Endothelial cell of umbilical vein (primary cell): ENCODE results near the gene TFPI2. TPM values are rescaled to one million over a fixed set of nuclear protein-coding genes. Genes with fewer than 3 reads are reported as not detected.
A peak's percentile ranks its signal among the peaks of the same experiment; 100 is the strongest.

Experiments
- BruUV-seq: library from RNA; stranded (reverse); fragments of 400-500 nt; replicated peaks from 2 replicates; lab custom pipeline; 2021; lab: Mats Ljungman, UMichigan
- CTCF ChIA-PET: fragments of 300-600, 350-600 bp; sonication (Branson Sonifier 250); formaldehyde crosslinking; loops from one replicate; lab custom pipeline; 2021; ENCODE audit warnings: antibody characterized with exemption, inconsistent platforms; lab: Charles Lee
- POLR2A ChIA-PET: fragments of 300-600, 350-600 bp; sonication (Branson Sonifier 250); formaldehyde crosslinking; loops from one replicate; lab custom pipeline; 2021; ENCODE audit warnings: antibody characterized with exemption, inconsistent platforms; lab: Charles Lee
- DNase-seq: peaks from one replicate; pipeline ENCODE4 v3.0.0-alpha.2; 2011; ENCODE audit warnings: low read depth, low spot score
- FAIRE-seq: peaks from 2 replicates; lab custom pipeline; 2011; peaks lifted over from hg19 to GRCh38; lab: Jason Lieb, UNC
- H2AFZ ChIP-seq: 2 replicates; pipeline ENCODE4 v1.6.0; 2012; ENCODE audit warnings: low read depth, low read length, control low read depth, inconsistent platforms
- H3K27ac ChIP-seq: 2 replicates; pipeline ENCODE4 v1.5.1; 2011; ENCODE audit warnings: low read depth, mild to moderate bottlenecking, control low read depth, low read length, moderate library complexity; ENCODE audit not compliant: insufficient read depth
- H3K27me3 ChIP-seq, 2 experiments: 2 replicates each; pipeline versions ENCODE4 v1.6.0 to v1.6.1; 2011; ENCODE audit warnings: low read length in 2 of 2, mixed read lengths in 1 of 2; ENCODE audit not compliant: control insufficient read depth in 2 of 2, insufficient read depth in 2 of 2
- H3K36me3 ChIP-seq, 2 experiments: 2 replicates in 1 of 2; 3 replicates in 1 of 2; pipeline ENCODE4 v1.5.1; 2011; ENCODE audit warnings: low read length in 2 of 2, mild to moderate bottlenecking in 1 of 2, moderate library complexity in 1 of 2; ENCODE audit not compliant: control insufficient read depth in 2 of 2, insufficient read depth in 2 of 2; ENCODE audit errors: extremely low read depth in 1 of 2
- H3K4me1 ChIP-seq: 3 replicates; pipeline ENCODE4 v1.5.1; 2011; ENCODE audit warnings: mild to moderate bottlenecking, low read length; ENCODE audit not compliant: control insufficient read depth, insufficient read depth; ENCODE audit errors: extremely low read depth
- H3K4me2 ChIP-seq: 2 replicates; pipeline ENCODE4 v1.6.1; 2011; ENCODE audit warnings: low read length, control low read depth, mixed read lengths; ENCODE audit not compliant: insufficient read depth
- H3K4me3 ChIP-seq, 3 experiments: fragments of 200-600 bp in 1 of 3; sonication (generic), shearing (Covaris generic) in 1 of 3; replicated peaks in 1 of 3; 2 replicates each; pipeline ENCODE4 v1.5.1; 2011 to 2016; ENCODE audit warnings: control low read depth in 3 of 3, low read length in 3 of 3, mild to moderate bottlenecking in 2 of 3, inconsistent platforms in 1 of 3, low read depth in 1 of 3, moderate library complexity in 1 of 3; ENCODE audit not compliant: insufficient read depth in 1 of 3
- H3K79me2 ChIP-seq: 2 replicates; pipeline ENCODE4 v1.6.0; 2012; ENCODE audit warnings: low read length, inconsistent platforms; ENCODE audit not compliant: control insufficient read depth, insufficient read depth
- H3K9ac ChIP-seq: replicated peaks from 2 replicates; pipeline ENCODE3; 2011; ENCODE audit warnings: low read length, control low read depth; ENCODE audit not compliant: insufficient read depth; ENCODE audit errors: extremely low read depth
- H3K9me1 ChIP-seq: replicated peaks from 3 replicates; pipeline ENCODE4 v1.6.0; 2011; ENCODE audit warnings: mild to moderate bottlenecking, low read length; ENCODE audit not compliant: control insufficient read depth, insufficient read depth; ENCODE audit errors: extremely low read depth
- H3K9me3 ChIP-seq: replicated peaks from 2 replicates; pipeline ENCODE4 v1.5.1; 2012; ENCODE audit warnings: low read length, inconsistent platforms; ENCODE audit not compliant: control insufficient read depth, insufficient read depth
- H4K20me1 ChIP-seq: replicated peaks from 2 replicates; pipeline ENCODE3; 2011; ENCODE audit warnings: mild to moderate bottlenecking, low read length; ENCODE audit not compliant: control insufficient read depth, insufficient read depth; ENCODE audit errors: extremely low read depth
- CTCF ChIP-seq, 2 donors: IDR thresholded peaks; 1 replicate in 1 of 2; 2 replicates in 1 of 2; pipeline ENCODE4 v1.5.1; 2011; ENCODE audit warnings: low read length in 2 of 2, mild to moderate bottlenecking in 2 of 2, moderate library complexity in 2 of 2, control low read depth in 1 of 2, inconsistent platforms in 1 of 2, low read depth in 1 of 2; ENCODE audit not compliant: insufficient read depth in 1 of 2; ENCODE audit errors: extremely low read depth in 1 of 2
- EZH2 ChIP-seq: IDR thresholded peaks from 2 replicates; pipeline ENCODE4 v1.6.1; 2012; ENCODE audit warnings: borderline replicate concordance, low read depth, mild to moderate bottlenecking, moderate library complexity, low read length, inconsistent platforms; ENCODE audit not compliant: severe bottlenecking
- FOS ChIP-seq: IDR thresholded peaks from 2 replicates; pipeline ENCODE4 v1.6.1; 2011; ENCODE audit warnings: mild to moderate bottlenecking, low read length, moderate library complexity, borderline replicate concordance; ENCODE audit not compliant: insufficient read depth
- GATA2 ChIP-seq: IDR thresholded peaks from 2 replicates; pipeline ENCODE4 v1.7.0; 2011; ENCODE audit warnings: low read depth, mild to moderate bottlenecking, moderate library complexity, mixed read lengths, low read length; ENCODE audit not compliant: insufficient read length, insufficient read depth
- JUN ChIP-seq: IDR thresholded peaks from 2 replicates; pipeline ENCODE4 v1.6.1; 2011; ENCODE audit warnings: borderline replicate concordance, low read depth; ENCODE audit not compliant: insufficient read length, insufficient read depth
- MAX ChIP-seq: IDR thresholded peaks from 2 replicates; pipeline ENCODE4 v1.6.1; 2011; ENCODE audit not compliant: insufficient read depth, insufficient read length
- MYC ChIP-seq: IDR thresholded peaks from one replicate; pipeline ENCODE4 v1.6.1; 2011; ENCODE audit warnings: mild to moderate bottlenecking, low read depth, low read length
- POLR2A ChIP-seq: IDR thresholded peaks from 2 replicates; pipeline ENCODE4 v1.6.1; 2012; ENCODE audit warnings: low read depth, mild to moderate bottlenecking, control low read depth, low read length
- dilution Hi-C: fragments of 300-500 bp; cut with MboI; formaldehyde crosslinking; loops from one replicate; pipeline ENCODE4 v1.15.0; 2019; ENCODE audit warnings: low sequenced_read_pairs; ENCODE audit not compliant: extremely low pct_ligation_motif_present
- intact Hi-C: fragments of 100-400 bp; cut with micrococcal nuclease; formaldehyde crosslinking; loops from one replicate; pipeline ENCODE4 v1.10.0; 2022
- polyA plus RNA-seq, 4 experiments: library from polyadenylated mRNA; depleted of rRNA in 3 of 4; stranded (reverse) in 3 of 4; unstranded in 1 of 4; fragments of >200 nt; gene quantifications; 2 replicates each; pipeline versions ENCODE4 v1.2.1 to v1.2.3, GENCODE V29; 2011 to 2012; ENCODE audit warnings: missing spikeins in 1 of 4
- total RNA-seq: library from RNA; stranded (reverse); gene quantifications from 2 replicates; pipeline ENCODE4 v1.2.3, GENCODE V29; 2021

TFPI2 gene
- total and polyA plus RNA-seq, 2 donors (not counting 3 experiments of a cell fraction or from before 2014, with no cell fraction given) = 49.9 to 65.9 TPM

- no peaks in the 10 kb centered on the region for H3K36me3 ChIP-seq
- CTCF ChIA-PET = no interaction called here
- no peaks in the 10 kb centered on the region for H3K9me1 ChIP-seq
- no TSS peak for BruUV-seq
- POLR2A ChIA-PET = no interaction called here
- H4K20me1 ChIP-seq = no peaks in the 10 kb centered on the region
- no peaks in the 10 kb centered on the region for H3K79me2 ChIP-seq
- H3K9me3 ChIP-seq = no peaks in the 10 kb centered on the region
- no peak overlapping the region for H3K27ac ChIP-seq
- no peaks in the 10 kb centered on the region for H3K4me1 ChIP-seq
- dilution Hi-C loops (no loop called here), intact Hi-C loops (no loop called here)
- no peak overlapping the region for H3K4me3 ChIP-seq
- DNase-seq (peak; percentile 30), FAIRE-seq (no peak)
- peaks cover 0 to 2% of the 10 kb centered on the region in 2 experiments for H3K27me3 ChIP-seq
- no peak overlapping the region for H3K4me2 ChIP-seq
- no peak for TF ChIP-seq POLR2A
- TF ChIP-seq MYC = no peak
- TF ChIP-seq JUN = no peak
- no peak for TF ChIP-seq EZH2
- no peak for TF ChIP-seq CTCF (IDR thresholded peaks at IDR 0.05; ENCODE audit: extremely low read depth in 1 of 2, insufficient read depth in 1 of 2, low read depth in 1 of 2, low read length in 2 of 2)
- TF ChIP-seq GATA2 = no peak
- TF ChIP-seq FOS = no peak
- no peak for TF ChIP-seq MAX
- no peak overlapping the region for H2AFZ ChIP-seq
- no peak overlapping the region for H3K9ac ChIP-seq
Observed at GRCh38 chr7:93838966-93839365, 51.6 kb downstream of the TFPI2 start.
